ENCODE data around the gene SPTBN1.

DNA sequence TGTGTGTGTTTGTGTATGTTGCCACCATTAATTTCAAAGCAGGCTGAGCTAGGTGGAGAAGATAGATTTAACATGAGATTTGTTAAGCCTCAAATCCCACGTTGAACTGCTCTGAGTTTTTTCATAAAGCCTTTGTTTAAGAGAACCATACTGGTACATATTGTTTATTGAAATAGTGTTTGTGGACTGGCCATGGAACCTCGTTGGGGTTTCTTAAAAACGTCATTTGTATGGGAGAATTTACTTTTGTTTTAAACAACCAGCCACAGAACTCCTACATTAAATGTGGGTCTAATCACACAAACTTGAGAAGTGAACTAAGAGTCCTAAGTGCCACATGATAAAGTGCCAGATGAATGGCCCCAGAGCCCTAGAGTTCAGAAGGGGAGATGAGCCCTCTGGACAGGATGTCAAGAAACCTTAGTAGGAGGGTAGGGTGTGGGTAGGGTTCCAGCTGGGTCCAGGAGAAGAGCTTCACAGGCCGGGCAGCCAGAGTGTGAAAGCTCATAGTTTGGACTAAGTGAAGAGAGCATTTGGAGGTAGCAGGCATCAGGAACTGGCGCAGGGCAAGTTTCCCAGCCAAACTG, 146.7 kb downstream of the SPTBN1 start:
- TF ChIP-seq CTCF (IDR thresholded peaks at IDR 0.05; ENCODE audit: poor library complexity) (no peak), EZH2 (IDR thresholded peaks at IDR 0.05; ENCODE audit: borderline replicate concordance) (no peak)
